ENCODE data around the gene CFAP54.
"Not testable (repeated sequence)": the region's sequence is repeated elsewhere in the genome, so short reads cannot be mapped to it uniquely, and the experiment has no call there.

DNA sequence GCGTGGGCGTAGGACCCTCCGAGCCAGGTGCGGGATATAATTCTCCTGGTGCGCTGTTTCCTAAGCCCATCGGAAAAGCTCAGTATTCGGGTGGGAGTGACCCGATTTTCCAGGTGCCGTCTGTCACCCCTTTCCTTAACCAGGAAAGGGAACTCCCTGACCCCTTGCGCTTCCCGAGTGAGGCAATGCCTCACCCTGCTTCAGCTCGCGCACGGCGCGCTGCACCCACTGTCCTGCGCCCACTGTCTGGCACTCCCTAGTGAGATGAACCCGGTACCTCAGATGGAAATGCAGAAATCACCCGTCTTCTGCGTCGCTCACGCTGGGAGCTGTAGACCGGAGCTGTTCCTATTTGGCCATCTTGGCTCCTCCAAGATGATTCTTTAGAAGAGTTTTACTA is 240.1 kb downstream of the CFAP54 start:
- TF ChIP-seq CTCF (IDR thresholded peaks at IDR 0.05); SIN3A (IDR thresholded peaks at IDR 0.05; ENCODE audit: borderline replicate concordance, insufficient read depth, low read depth, low read length); POLR2AphosphoS5 (IDR thresholded peaks at IDR 0.05; ENCODE audit: low read depth, low read length); TCF7L2 (IDR thresholded peaks at IDR 0.05; ENCODE audit: low read depth, low read length): not testable (repeated sequence)
- TF ChIP-seq, protein P1, sequence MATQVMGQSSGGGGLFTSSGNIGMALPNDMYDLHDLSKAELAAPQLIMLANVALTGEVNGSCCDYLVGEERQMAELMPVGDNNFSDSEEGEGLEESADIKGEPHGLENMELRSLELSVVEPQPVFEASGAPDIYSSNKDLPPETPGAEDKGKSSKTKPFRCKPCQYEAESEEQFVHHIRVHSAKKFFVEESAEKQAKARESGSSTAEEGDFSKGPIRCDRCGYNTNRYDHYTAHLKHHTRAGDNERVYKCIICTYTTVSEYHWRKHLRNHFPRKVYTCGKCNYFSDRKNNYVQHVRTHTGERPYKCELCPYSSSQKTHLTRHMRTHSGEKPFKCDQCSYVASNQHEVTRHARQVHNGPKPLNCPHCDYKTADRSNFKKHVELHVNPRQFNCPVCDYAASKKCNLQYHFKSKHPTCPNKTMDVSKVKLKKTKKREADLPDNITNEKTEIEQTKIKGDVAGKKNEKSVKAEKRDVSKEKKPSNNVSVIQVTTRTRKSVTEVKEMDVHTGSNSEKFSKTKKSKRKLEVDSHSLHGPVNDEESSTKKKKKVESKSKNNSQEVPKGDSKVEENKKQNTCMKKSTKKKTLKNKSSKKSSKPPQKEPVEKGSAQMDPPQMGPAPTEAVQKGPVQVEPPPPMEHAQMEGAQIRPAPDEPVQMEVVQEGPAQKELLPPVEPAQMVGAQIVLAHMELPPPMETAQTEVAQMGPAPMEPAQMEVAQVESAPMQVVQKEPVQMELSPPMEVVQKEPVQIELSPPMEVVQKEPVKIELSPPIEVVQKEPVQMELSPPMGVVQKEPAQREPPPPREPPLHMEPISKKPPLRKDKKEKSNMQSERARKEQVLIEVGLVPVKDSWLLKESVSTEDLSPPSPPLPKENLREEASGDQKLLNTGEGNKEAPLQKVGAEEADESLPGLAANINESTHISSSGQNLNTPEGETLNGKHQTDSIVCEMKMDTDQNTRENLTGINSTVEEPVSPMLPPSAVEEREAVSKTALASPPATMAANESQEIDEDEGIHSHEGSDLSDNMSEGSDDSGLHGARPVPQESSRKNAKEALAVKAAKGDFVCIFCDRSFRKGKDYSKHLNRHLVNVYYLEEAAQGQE (IDR thresholded peaks at IDR 0.05; ENCODE audit: insufficient read depth in 1 of 2, low read depth in 2 of 2, low read length in 1 of 2): not testable (repeated sequence)
